GF-D8 (cell line): ENCODE results near the gene CPNE9.

Source experiments
- DNase-seq: peaks from one replicate; lab custom pipeline; 2025; lab: John Stamatoyannopoulos, UW

Gene CPNE9

GRCh38 chr3:9715764-9716437 lies 12.3 kb downstream of the CPNE9 start:
- peak; percentile 87 for DNase-seq

GRCh38 chr3:9716801-9717555 lies 13.3 kb downstream of the CPNE9 start:
- no peak for DNase-seq

DNA sequence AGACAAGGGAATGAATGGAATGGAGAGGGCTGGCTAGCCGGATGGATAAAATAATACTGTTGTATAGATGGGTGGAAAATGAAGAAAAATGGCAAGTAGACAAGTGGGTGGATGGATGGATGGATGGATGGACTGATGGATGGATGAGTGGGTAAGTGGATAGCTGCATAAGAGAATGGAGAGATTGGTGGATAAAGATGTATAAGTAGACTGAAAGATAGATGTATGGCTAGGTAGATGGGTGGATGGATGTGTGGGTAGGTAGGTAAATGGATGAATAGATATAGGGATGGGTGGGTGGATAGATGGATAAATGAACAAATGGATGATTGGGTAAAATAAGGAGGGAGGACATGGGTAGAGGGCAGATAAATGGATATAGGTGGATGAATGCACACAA lies 13.9 kb downstream of the CPNE9 start:
- DNase-seq: no peak

DNA sequence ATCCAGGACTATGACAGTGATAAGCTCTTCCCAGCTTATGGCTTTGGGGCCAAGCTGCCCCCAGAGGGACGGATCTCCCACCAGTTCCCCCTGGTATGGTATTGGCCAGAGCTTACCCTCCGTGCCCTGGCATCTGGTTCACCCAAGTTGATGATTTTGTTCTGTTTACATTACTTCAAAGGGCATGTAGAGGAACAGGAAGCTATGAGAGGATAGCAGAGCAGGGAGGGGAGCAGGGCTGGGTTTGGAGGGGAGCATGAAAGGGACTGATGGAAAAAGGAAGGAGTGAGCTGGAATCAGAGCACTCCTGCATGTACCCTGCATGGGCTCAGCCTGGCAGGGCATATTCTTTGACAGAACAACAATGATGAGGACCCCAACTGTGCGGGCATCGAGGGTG lies 14.5 kb downstream of the CPNE9 start:
- no peak for DNase-seq

- no peak for DNase-seq
These were observed 17.5 kb downstream of the CPNE9 start for GRCh38 chr3:9721015-9721699.

DNA sequence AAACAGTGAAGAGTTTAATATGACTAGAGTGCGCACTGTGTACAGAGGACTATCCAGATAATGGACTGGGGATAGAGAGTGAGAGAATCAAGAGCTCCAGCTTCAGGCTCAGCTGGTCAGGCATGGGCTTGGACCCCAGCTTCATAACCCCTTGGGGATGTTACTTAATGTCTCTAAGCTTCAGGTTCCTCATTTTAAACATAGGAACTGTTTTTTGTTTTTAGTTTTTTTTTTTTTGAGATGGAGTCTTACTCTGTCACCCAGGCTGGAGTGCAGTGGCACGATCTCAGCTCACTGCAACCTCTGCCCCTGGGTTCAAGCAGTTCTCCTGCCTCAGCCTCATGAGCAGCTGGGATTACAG lies 18.0 kb downstream of the CPNE9 start:
- DNase-seq: peak; percentile 26

- DNase-seq: no peak
These were observed 22.3 kb downstream of the CPNE9 start for GRCh38 chr3:9725775-9726515.

DNA sequence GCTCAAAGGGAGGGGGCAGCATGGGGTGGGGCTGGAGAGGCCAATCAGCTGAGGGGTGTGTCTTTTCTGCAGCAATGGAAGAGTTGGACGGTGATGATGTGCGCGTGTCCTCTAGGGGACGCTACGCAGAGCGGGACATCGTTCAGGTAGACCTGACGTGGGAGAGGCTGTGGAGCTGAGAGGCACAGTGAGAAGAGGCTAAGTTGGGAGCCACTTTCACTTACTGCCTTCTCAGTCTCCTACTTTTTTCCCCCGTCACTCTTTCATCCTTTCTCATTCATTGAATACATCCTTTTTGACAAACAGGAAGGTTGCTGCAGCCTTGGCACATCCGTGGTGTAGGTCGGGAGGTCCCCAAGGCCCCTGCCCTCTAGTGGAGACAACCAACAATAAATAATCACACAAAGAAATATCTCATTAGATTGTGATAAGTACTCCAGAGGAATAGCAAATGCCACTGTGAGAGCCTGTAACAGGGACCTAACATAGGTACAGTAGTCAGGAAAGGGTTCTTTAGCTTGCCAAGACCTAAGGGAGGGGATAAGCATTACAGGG lies 23.5 kb downstream of the CPNE9 start:
- peak; percentile 20 for DNase-seq

DNA sequence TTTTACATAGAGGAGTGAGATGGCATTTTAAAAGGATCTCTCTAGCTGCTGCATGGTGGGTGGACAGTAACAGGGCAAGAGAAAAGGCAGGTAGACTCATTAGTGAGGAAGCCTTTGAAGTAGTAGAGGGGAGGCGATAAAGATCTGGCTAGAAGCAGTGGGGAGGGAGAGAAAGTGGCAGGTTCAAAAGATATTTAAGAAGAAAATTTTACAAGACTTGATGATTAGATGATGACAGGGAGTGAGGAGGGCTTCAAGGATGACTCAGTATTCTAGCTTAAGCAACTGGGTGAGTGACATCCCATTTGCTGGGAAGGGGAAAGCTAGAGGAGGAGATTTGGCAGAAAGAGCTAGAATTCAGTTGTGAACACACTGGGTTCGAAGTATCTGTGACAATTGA lies 24.1 kb downstream of the CPNE9 start:
- no peak for DNase-seq

DNA sequence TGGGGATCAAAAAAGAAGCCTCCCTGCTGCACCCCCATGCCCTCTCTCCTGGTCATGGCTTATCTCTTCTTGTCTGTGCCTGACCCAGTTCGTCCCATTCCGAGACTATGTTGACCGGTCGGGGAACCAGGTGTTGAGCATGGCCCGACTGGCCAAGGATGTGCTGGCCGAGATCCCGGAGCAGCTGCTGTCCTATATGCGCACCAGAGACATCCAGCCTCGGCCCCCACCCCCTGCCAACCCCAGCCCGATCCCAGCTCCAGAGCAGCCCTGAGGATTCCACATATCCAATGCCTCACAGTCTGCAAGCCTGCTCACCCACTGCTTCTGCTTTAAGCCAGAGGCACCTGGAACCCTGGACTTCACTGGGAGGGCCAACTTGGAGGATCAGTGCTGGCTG lies 25.8 kb downstream of the CPNE9 start:
- no peak for DNase-seq

DNA sequence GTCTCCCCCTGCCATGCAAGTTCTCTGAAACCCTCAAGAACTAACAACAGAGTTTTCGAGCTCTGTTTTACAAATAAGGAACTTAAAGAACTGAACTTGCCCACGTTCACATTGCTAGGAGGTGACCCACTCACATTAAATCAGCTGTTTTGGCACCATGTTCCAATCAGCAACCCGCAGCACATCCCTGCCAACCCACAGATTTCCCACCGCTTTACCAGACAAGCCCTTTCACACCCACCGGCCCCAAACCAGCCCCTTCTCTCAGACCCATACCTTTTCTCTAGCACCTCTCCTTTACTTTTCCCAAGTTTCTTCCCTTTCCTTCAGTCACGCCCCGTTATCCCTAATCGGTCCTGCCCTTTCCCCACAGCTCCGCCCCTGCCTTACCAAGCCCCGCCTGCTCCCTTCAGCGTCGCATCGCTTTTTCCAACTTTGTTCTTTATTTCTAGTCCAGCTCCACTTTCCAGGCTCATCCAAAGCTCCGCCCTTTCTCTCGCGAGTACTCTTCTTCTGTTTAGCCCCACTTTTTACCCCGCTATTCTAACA lies 27.1 kb downstream of the CPNE9 start:
- peak; percentile 55 for DNase-seq

- DNase-seq: peak; percentile 89
These were observed 27.8 kb downstream of the CPNE9 start, which contains the start of gene BRPF1 for GRCh38 chr3:9731206-9732079. Gene BRPF1 (plus strand): TSS chr3:9731735. CDS start chr3:9734141, 2,406 bp downstream.

- DNase-seq: peak; percentile 48
These were observed 28.6 kb downstream of the CPNE9 start for GRCh38 chr3:9732080-9732739.

DNA sequence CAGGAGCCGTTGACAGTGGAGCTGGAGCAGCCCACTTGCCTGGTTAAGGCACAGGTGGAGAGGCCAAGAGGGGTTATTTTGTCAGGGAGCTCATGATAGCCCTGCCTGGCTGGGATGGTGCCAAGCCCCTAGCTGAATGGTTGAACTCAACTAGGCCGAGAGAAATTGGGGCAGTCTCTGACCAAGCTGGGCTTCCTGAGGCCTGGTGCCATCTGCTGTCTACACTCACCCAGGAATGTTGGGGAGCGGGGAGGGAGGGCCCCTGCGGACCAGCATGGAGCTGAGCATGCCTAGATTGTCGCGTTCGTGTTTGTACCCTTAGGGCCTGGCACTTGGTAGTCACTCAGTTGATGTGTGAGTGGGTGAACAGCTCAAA lies 29.1 kb downstream of the CPNE9 start:
- no peak for DNase-seq

- no peak for DNase-seq
These were observed 33.2 kb downstream of the CPNE9 start for GRCh38 chr3:9736831-9737230.

GRCh38 chr3:9739181-9739580 lies 35.5 kb downstream of the CPNE9 start:
- no peak for DNase-seq

- DNase-seq: no peak
These were observed 38.9 kb downstream of the CPNE9 start for GRCh38 chr3:9742560-9742959.

GRCh38 chr3:9743548-9743947 lies 39.9 kb downstream of the CPNE9 start:
- no peak for DNase-seq

GRCh38 chr3:9744162-9744561 lies 40.5 kb downstream of the CPNE9 start:
- no peak for DNase-seq

DNA sequence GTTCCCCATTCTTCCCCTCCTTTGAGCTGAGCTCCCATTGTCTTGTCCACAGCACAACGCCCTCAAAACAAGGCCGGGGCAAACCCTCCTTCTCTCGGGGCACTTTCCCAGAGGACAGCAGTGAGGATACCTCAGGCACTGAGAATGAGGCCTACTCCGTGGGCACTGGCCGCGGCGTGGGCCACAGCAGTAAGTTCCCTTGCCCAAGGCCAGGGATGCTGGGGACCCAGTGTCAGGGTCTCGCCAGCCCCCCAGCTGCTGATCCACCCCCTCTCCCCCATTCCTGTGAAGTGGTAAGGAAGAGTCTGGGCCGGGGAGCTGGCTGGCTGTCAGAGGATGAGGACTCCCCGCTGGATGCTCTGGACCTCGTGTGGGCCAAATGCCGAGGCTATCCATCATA lies 41.9 kb downstream of the CPNE9 start:
- DNase-seq: no peak
